NCI-H1436 treated with DMSO at 0.1 percent for 48 hours (cell line): ENCODE results near the gene MRPL37.

Source experiments
- DNase-seq: peaks from one replicate; lab custom pipeline; 2025; lab: John Stamatoyannopoulos, UW

The MRPL37 gene

DNA sequence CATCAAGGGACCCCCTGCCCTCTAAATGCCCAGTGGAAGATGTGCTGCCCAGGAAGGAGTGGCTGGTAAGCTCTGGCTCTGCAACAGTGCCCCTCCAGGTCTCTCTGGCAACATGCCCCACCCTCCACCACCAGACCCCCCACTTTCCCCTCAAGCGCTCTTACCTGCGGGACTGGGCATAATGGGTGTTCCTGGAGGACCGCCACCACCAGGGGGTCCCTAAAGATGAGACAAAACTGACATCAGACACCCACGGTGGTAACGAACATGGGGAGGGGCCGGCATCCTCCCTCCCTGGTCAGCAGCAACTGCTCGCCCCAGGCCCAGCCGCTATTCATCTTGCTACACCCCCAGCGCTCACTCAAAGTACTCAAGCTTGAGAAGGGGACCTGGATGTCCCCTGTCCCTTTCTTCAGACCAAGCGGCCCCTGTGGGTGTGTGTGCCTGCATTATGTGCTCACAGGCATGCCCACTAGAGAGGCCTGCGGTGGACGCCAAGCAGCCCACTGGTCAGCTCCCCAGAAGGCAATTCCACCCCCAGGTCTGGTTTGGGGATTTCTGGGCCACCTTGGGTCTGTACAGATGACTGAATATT lies 40.9 kb downstream of the MRPL37 start:
- no peak for DNase-seq

DNA sequence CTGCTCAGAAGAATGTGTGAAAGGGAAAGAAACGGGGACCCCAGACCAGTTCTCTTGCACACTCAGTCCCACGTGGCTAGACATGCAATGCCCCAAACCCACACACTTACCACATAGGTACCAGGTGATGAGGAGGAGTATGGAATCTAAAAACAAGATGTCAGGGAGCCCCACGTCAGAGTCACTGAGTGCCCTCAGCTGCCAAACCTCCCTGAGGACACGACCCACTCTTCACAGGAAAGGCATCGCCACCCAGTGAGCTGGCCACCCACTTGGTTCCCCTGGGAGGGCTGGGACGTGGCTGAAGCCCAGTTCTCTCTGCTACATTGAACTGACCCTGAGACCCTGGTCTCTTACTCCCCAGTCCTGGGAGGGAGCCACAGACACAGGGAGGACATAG lies 41.4 kb downstream of the MRPL37 start:
- DNase-seq: no peak

DNA sequence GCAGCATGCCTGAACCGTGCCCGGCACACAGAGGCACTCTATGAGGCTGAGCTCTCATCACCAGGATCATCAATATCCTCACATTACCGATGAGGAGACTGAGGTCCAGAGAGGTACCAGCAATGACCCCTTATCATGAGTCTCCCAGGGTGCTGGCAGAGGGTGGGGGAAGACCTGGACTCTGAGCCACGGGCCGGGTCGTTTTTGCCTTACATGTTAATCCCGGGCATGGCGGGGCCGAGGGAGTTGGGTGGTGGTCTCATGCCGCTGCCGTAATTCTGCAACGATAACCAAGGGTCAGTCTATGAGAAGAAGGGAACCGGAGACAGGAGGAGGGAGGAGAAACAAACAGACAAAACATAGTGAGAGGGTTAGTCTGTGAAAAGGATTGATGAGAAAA lies 43.1 kb downstream of the MRPL37 start:
- no peak for DNase-seq

DNA sequence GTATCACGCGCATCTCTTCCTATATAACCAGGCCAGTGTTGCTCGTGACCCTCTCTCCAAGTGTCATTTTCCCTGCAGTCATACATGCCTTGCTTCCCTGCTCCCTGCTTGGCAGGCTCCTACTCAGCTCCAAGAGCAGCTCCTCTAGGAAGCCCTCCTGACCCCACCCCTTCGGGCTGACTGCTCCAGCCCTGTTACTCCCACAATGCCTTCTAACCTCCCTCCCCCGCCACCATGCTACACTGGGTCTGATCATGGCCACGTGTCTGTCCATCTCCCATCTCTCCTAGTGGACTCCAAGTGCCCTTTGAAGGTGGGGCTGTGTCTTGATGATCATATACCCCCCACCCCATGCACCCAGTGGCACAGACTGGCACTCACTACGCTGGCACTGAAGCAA lies 44.7 kb downstream of the MRPL37 start:
- DNase-seq: no peak

DNA sequence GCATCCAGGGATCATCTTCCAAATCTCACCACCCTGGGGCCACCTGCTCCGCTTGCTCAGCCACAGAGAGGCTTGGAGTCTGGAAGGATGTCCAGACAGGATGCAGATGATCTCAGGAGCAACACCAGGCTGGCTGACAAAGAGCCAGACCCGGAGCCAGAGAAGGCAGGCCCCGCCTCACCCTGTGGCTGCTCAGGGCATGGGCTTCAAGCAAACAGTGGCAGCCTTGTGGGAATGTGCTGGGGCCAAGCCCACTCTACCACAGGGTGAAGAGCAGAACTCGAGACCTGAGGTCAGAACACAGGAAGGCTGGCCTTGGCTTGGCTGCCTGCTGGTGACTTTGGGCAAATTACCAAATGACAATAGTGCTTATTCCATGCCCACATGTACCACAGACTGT lies 45.5 kb downstream of the MRPL37 start:
- no peak for DNase-seq

DNA sequence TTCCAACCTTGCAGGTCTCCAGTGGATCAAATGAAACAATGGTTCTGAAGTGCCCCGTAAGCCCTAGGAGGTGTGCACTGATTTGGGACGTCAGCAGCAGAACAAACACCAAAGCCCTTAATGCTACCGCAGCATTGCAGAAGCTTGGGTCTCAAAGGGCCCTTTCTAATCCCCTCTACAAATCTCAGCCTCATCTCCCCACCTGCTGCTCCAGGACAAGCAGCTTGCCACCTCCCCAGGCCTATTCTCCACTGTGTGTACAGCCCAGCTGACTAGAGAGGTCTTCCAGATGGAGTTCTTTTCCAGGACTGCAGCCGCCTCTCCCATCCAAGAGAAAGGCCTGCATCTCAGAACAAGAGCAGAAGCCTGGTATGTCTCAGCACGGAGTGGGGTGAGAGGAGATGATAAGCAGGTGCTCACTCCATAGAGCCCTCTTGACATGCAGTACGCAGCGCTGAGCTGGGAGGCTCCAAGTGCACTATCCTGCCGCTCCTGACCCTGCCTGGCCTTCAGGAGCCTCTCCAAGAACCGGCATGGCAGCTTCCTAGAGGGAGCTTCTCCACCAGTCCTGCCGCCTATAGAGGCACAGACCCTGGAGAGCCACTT lies 46.3 kb downstream of the MRPL37 start:
- no peak for DNase-seq

DNA sequence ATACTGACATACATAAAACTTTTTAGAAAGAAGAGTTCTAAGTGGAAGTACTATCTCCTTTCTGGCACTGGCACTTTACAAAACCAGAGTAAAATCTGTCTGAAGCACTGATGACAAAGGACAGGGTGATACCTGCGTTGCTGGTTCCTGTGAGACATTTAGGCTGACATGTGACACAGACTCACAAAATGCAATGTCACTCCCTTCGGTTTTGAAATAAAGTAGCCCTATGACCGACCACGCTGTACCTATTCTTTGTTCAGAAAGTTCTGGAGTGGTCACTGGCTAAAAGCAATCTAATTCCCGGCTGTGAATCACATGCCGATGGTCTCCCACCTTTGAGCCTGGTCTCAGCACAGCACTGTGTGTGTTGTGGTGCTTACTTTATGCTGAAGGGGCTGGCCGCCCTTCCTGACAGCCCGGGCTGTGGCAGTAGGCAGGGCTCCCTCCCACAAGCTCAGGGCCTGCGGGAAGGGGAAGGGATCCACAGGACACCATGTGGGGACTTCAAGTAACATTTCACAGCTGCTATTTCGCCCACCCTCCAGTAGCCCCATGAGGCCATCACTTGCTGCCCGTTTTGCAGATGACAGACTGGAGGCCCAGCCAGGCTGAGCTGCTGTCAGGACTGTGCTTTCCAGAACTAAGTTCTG lies 48.0 kb downstream of the MRPL37 start:
- DNase-seq: no peak

DNA sequence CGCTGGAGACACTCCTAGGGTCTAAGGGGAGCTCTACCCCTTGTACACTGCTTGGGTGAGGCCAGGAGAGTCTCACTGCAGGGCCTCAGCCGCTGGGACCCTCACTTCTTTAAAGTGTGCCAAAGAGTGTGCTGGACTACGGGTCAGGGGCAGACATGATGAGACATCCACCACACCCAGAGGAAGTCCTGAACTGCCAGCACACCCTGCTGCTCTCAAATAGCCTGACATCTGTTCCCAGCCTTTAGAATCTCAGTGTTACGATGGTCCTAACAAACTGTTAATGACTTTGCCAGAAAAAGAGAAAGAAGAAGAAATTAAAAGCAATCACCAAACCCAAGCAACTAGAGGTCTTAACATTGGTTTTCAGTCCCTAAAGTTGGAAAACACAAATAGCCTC lies 49.0 kb downstream of the MRPL37 start:
- no peak for DNase-seq

DNA sequence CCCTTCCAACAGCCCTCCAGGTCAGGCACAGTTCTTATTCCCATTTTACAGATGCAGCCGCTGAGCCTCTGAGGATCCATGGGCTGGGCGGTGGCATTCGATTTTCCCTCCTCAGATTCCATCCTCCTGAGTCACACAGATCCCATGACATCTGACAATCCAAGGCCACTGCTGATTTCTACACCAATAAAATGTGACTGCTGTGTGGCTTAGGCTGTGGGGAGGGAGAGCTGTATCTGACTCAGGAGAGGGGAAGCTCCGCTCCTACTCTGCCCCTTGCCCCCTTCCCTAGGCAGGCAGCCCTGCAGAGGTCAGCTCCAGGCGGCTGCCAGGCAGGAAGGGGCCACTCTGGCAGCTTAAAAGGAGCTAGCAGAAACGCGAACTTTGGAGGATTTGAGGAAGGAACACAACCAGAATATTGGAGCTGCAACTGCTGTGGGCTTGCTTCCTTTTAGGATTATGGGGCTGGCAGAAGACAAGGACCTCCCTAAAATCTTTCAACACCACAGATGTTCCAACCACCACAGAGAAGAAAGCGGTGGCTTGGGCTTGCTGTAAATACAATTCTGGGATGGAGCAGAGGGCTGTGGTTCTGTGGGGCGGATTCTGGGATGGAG lies 50.0 kb downstream of the MRPL37 start:
- DNase-seq: no peak

DNA sequence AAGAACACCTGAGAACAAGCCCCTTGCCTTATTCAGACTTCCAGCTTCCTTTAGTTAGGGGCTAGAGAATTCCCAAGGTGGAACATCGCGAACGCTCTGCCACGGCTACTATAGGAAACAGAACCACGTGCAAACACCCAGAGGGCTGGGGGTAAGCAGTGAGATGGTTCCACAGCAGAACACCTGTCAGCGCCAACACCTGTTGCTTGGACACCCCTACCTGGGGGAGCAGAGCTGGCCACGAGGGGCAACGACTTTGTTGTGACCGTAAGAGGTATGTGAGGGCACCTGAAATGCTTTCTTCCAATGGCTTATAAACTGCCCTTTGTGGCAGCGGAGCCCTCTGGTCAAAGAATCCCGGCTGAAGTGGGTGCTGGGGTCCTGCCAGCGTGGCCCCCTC lies 50.7 kb downstream of the MRPL37 start:
- no peak for DNase-seq

DNA sequence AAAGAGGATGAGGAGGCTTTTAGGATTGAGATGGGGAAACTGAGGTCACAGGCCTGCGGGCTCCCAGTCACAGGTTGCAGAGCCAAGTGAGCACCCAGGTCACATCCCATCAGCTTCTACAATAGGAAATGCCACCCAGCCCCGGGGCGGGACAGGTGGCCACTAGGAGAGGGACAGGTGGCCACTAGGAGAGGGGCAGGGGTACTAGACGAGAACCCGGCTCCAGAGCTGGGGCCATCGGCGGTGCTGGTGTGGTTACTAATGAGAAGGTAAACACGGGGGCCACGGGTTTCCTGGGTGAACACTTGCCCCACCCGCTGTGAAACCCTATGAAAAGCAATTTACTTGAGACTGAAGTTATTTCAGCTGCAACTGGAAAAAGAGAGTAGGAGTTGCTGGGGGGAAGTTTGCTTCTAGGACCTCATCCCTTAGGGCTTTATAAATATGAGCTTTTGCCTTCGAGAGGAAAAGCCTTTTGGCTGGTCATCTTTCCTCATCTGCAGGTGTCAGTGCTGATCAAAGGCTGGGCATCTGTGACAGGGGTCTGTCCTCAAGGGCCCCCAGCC lies 52.5 kb downstream of the MRPL37 start:
- no peak for DNase-seq

DNA sequence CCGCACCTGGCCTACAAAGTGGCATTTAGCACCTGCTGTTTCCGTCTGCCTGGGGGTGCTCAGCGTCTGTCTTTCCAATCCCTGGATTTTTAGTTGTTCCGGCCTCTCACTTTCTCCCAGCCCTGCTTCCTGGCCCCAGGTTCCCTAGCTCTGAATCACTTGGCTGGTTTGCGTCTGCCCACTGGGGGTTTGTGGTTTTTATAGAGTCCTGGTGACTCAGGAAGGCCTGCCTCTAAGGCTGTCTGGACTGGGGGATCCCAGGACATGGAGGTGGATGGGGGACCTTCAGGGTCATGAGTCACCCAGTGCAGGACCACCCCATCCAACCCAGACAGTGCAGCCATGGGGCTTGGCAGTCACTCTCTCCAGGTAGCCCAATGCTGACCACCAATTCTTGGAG lies 53.5 kb downstream of the MRPL37 start:
- DNase-seq: no peak

DNA sequence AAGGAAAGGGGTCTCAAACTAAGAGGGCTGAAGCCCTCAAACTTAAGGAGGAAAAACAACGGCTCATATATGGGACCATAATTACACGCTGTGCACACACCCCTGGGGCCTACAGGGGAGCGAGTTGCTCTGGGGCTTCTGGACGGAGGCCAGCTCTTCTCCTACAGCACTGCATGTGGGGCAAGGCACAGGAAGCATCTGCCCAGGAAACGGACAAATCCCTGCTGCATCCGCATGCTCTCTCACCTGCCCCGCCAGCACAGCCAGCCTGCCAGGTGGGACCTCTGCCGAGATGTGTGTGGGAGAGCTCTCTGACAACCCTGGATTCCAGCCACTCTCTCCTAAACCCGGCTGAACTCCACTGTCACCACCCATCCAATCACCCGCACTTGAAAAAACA lies 54.1 kb downstream of the MRPL37 start:
- DNase-seq: peak; percentile 31

DNA sequence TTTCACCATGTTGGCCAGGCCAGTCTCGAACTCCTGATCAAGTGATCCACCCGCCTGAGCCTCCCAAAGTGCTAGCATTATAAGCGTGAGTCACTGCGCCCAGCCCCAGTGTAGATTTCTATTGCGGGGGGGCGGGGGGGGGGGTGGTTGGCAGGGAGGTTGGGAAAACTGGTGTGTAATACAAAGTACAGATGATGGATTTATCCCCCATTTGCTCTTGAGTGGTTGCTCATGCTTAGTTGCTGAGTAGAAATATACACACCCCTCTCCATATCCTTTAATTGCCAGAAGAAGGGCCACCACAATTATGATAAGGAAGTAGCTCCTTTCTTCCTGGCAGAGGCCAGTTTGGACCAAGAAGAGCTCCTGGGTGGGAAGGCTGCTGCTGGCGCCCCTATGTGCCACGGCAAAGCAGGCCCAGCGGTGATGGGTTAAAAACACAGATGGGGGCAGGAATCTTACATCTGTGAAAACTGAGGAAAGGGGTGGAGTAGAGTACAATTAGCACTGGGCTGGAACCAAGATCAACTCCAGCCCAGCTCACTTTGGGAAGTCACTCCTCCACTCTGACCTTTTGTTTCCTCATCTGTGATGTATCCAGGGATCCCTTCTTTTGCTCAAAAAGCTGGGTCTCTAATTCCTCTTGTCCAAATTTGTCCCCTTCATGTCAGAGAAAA lies 55.2 kb downstream of the MRPL37 start:
- DNase-seq: no peak

DNA sequence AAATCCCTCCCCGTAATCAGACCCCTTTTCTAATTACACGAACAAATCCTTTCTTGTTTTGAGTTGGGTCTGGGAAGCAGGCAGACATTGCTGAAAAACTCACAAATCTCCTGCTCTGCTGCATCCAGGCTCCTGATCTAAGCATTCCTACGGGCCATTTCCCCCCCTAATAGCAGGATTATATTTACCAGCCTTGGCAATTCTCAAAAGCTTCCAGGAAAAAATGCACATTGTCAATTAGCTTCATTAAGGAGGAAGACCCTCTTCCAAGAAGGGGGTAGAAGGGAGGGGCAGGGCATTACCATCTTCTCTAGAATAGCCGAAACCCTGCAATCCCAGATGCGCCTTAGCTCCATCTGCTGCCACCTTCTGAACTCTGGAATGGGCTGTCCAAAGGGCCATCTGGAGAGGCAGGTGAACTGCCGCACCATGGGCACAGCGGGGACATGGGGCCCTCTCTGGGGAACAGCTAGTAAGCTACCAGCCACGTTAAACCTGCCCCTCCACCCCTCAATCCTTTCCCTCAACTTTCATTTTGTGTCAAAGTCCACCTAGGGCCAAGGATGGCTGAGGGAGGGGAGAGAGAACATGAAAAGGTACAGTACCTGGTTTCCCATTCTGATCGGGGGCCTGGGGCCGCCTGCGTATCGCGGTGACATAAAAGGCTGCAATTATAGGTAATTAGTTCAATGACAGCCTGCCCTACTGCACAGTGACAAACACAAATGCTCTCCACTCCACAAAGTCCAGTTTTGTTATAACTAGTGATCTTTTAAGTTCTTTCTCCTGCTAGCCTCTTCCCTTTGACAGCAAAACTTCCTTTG lies 56.8 kb downstream of the MRPL37 start:
- DNase-seq: no peak

DNA sequence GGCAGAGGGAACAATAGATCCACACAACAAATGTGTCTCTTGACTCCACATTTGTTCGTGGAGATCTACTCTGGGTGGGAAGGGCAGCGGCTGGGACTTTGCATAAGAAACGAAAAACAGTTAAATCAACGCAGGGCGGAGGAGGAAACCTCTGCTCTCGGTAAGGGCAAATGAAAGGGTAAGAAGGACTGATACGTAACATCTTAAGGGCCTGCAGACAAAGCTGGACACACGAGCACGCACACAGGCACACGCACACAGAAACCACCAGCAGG lies 57.3 kb downstream of the MRPL37 start:
- no peak for DNase-seq

DNA sequence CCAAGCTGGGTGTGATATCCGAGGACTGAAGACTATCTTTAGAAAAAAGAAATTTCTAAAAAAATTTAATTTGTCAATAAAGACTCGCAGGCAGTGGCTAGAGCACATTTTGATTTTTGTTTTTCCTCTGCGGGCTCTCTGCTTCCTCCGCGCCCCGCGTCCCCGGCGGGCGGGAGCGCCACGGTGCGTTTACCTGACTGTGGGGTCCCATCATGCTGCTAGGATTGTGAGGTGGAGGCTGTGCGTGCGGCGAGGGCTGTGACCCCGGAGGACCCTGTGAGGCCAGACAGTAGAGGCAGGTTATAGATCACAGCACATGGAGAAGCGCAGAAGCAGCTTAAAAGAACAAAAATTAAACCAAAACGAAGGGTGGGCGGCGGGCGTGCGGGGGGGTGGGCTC lies 57.9 kb downstream of the MRPL37 start:
- DNase-seq: no peak

DNA sequence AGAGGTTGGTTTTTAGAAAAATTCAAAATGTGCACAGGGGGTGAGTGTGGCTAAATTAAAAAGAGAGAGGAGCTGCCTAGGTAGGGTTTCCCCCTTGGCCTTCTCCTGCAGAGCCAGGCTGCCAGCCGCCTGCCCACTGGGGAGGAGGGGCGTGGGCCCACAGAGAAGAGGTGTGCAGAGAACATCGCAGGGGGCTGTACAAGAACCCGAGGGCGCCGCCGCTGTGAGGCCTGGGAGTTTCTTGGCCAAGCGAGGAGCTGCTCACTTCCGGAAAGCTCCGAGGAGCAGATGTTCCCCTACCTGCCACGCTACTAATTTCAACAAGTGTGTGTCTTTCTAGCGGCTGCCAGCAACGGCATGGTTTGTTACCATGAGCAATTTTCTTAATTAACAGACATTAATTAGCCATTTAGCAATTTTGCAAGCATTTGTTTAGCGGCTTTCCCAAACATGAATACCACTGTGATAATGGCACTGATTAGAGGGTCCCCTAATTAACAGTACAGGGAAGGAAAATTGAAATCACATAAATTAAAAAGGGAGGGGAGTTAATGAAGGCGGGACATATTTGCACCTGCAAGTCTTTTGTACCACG lies 59.7 kb downstream of the MRPL37 start:
- peak; percentile 83 for DNase-seq

DNA sequence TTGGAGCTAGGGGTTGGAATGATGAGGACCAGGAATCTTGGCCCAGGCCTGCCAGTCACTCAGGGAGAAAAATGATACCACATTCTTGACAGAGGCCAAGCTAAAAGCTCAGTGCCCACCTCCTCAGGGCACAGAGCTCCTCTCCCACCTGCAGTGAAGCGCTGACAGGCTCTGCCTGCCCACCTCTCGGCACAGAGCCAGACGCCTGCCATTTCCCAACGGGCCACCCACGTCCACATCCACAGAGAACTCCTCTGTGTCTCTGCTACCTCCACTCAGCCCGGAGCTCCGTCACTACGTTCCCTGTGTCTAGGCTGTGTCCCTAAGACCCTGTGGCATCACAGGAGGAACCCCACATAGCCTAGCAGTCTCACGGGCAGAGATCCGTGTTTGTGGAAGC lies 60.8 kb downstream of the MRPL37 start:
- no peak for DNase-seq

DNA sequence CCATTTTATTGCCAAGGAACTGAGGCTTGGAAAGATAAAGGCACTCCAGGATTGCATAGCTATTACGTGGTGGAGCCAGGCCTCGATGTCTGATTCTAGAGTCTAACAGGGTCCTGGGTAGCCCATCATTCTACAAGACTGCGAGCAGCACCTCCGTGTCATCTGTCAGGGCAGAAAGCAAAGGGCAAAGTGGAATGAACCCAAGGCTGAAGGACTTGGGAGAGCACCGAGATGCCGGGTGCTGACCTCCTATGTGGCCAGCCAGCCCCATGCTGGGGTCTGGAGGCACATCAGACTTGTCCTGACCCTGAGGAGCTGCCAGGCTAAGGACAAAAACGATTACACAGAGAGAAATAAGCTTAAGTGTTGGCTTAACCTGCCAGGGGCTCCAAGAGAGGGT lies 62.3 kb downstream of the MRPL37 start:
- DNase-seq: no peak

DNA sequence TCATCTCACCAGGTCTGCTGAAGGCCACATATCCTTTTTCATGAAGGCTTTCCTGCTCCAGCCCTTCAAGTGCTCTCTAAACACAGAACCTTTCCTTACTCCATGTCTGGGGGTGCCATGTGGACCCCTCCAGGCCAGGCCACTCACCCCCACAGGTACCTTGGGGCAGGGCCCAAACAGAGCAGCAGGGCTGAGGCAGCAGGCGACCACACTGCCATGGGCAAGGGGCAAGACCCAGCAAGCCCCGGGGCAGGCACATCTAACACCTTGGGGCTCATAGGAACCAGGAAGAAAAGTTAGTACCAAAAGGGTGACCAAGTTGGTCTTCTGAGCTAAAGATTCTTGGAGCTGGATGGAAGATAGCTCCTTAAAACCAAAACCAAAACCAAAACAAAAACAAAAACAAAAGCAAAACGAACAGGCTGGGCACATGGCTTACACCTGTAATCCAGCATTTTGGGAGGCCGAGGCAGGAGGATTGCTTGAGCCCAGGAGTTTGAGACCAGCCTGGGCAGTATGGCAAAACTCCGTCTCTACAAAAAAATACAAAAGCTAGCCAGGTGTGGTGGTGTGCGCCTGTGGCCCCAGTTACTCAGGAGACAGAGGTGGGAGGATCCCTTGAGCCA lies 63.7 kb downstream of the MRPL37 start:
- no peak for DNase-seq
